ENCODE measurements around the gene SMAD3. TPM values are rescaled to one million over a fixed set of nuclear protein-coding genes. Genes with fewer than 3 reads are reported as not detected.

The SMAD3 gene
- total RNA-seq, 1 experiment from 2014 or later = 99.5 TPM

GRCh38 chr15:67049351-67050044 lies 15.9 kb upstream of the SMAD3 start:
- Histone ChIP-seq H3K27me3 (ENCODE audit: insufficient read depth, low read depth) (no peaks in the 10 kb centered on the region), H3K27ac (peak overlapping the region; percentile 98), H3K9me2 (ENCODE audit: insufficient read depth) (no peaks in the 10 kb centered on the region), H2AFZ (no peak overlapping the region), H3K4me3 (no peak overlapping the region), H3K9me3 (ENCODE audit: insufficient read depth, low read depth) (no peaks in the 10 kb centered on the region), H3K4me2 (peak overlapping the region; percentile 56), H3K4me1 (replicated peaks; ENCODE audit: insufficient read depth) (peaks cover 44% of the 10 kb centered on the region), H3K36me3 (ENCODE audit: low read depth) (no peaks in the 10 kb centered on the region), H3F3A (ENCODE audit: insufficient read depth, low read depth) (peaks cover 46% of the 10 kb centered on the region), H4K20me1 (ENCODE audit: insufficient read depth) (no peaks in the 10 kb centered on the region), H3K79me2 (ENCODE audit: low read depth) (no peaks in the 10 kb centered on the region)
- ChIA-PET CTCF (interaction anchor here (0.6 to 1.0 kb wide), 3 partner anchors 56 to 118 kb away, joined by 3 read pairs; no protein-coding TSS in a partner anchor), POLR2A (ENCODE audit: unreplicated experiment) (interaction anchor here (0.6 to 1.1 kb wide), 11 partner anchors 7 to 207 kb away, joined by 3 to 8 read pairs (median 4); partner anchors contain the start of gene SMAD3)
- BruUV-seq (replicated peaks) = TSS peak; percentile 34
- TF ChIP-seq CTCF (conservative IDR thresholded peaks at IDR 0.05) = no peak
- TF ChIP-seq EZH2 (IDR thresholded peaks at IDR 0.05; ENCODE audit: low read depth) = no peak
- DNase-seq = peak; percentile 78 to 94
- intact Hi-C loops (cut with micrococcal nuclease; ENCODE audit: unreplicated experiment) = loop anchor here (1.0 to 10.0 kb wide), 10 partner anchors 16 to 785 kb away; partner anchors contain the start of gene SMAD3

GRCh38 chr15:67050062-67050461 lies 15.3 kb upstream of the SMAD3 start:
- no peaks in the 10 kb centered on the region for H3K27me3 ChIP-seq (ENCODE audit: insufficient read depth, low read depth)
- peak in 1 of 2 experiments; percentile 81 for DNase-seq
- peaks cover 42% of the 10 kb centered on the region for H3F3A ChIP-seq (ENCODE audit: insufficient read depth, low read depth)
- ChIA-PET CTCF (interaction anchor here (0.6 to 1.0 kb wide), 3 partner anchors 55 to 118 kb away, joined by 3 read pairs; no protein-coding TSS in a partner anchor), POLR2A (ENCODE audit: unreplicated experiment) (interaction anchor here (0.6 to 1.1 kb wide), 4 partner anchors 8 to 98 kb away, joined by 4 to 7 read pairs (median 6); no protein-coding TSS in a partner anchor)
- BruUV-seq (replicated peaks) = no TSS peak
- no peaks in the 10 kb centered on the region for H3K9me3 ChIP-seq (ENCODE audit: insufficient read depth, low read depth)
- H3K9me2 ChIP-seq (ENCODE audit: insufficient read depth) = no peaks in the 10 kb centered on the region
- H3K36me3 ChIP-seq (ENCODE audit: low read depth) = no peaks in the 10 kb centered on the region
- H3K27ac ChIP-seq = peak overlapping the region; percentile 98
- intact Hi-C loops (cut with micrococcal nuclease; ENCODE audit: unreplicated experiment) = no loop called here
- no peaks in the 10 kb centered on the region for H3K79me2 ChIP-seq (ENCODE audit: low read depth)
- no peak overlapping the region for H2AFZ ChIP-seq
- no peaks in the 10 kb centered on the region for H4K20me1 ChIP-seq (ENCODE audit: insufficient read depth)
- peak overlapping the region; percentile 56 for H3K4me2 ChIP-seq
- TF ChIP-seq EZH2 (IDR thresholded peaks at IDR 0.05; ENCODE audit: low read depth) = no peak
- TF ChIP-seq CTCF (conservative IDR thresholded peaks at IDR 0.05) = no peak
- peaks cover 44% of the 10 kb centered on the region for H3K4me1 ChIP-seq (replicated peaks; ENCODE audit: insufficient read depth)
- H3K4me3 ChIP-seq = no peak overlapping the region

GRCh38 chr15:67050522-67051087 lies 14.8 kb upstream of the SMAD3 start:
- H3K27ac ChIP-seq = peak overlapping the region; percentile 98
- no peak overlapping the region for H3K4me3 ChIP-seq
- CTCF ChIA-PET = interaction anchor here (1.0 kb wide), 1 partner anchor 55 kb away, joined by 3 read pairs; no protein-coding TSS in a partner anchor

More at GRCh38 chr15:67050522-67051087, 14.8 kb upstream of the SMAD3 start:
- H3K4me1 ChIP-seq (replicated peaks; ENCODE audit: insufficient read depth) = peaks cover 44% of the 10 kb centered on the region
- H4K20me1 ChIP-seq (ENCODE audit: insufficient read depth) = no peaks in the 10 kb centered on the region
- H3K4me2 ChIP-seq = peak overlapping the region; percentile 56
- no peaks in the 10 kb centered on the region for H3K9me3 ChIP-seq (ENCODE audit: insufficient read depth, low read depth)
- POLR2A ChIA-PET (ENCODE audit: unreplicated experiment) = interaction anchor here (1.1 kb wide), 2 partner anchors 8 to 98 kb away, joined by 5 to 7 read pairs; no protein-coding TSS in a partner anchor
- H3K9me2 ChIP-seq (ENCODE audit: insufficient read depth) = no peaks in the 10 kb centered on the region
- no peak for DNase-seq
- H3K36me3 ChIP-seq (ENCODE audit: low read depth) = no peaks in the 10 kb centered on the region
- no peaks in the 10 kb centered on the region for H3K27me3 ChIP-seq (ENCODE audit: insufficient read depth, low read depth)
- no peak overlapping the region for H2AFZ ChIP-seq
- intact Hi-C loops (cut with micrococcal nuclease; ENCODE audit: unreplicated experiment) = no loop called here
- H3F3A ChIP-seq (ENCODE audit: insufficient read depth, low read depth) = peaks cover 37% of the 10 kb centered on the region
- no TSS peak for BruUV-seq (replicated peaks)
- no peaks in the 10 kb centered on the region for H3K79me2 ChIP-seq (ENCODE audit: low read depth)
- TF ChIP-seq CTCF (conservative IDR thresholded peaks at IDR 0.05) (no peak), EZH2 (IDR thresholded peaks at IDR 0.05; ENCODE audit: low read depth) (no peak)

Measured in PC-9 (cell line).